ENCODE measurements around the gene ST6GALNAC3.
A peak's percentile ranks its signal among the peaks of the same experiment; 100 is the strongest.
"Not testable (repeated sequence)": the region's sequence is repeated elsewhere in the genome, so short reads cannot be mapped to it uniquely, and the experiment has no call there.

ST6GALNAC3 gene

GRCh38 chr1:76292418-76293184 is 218.1 kb downstream of the ST6GALNAC3 start:
- peak; percentile 93 for DNase-seq

DNA sequence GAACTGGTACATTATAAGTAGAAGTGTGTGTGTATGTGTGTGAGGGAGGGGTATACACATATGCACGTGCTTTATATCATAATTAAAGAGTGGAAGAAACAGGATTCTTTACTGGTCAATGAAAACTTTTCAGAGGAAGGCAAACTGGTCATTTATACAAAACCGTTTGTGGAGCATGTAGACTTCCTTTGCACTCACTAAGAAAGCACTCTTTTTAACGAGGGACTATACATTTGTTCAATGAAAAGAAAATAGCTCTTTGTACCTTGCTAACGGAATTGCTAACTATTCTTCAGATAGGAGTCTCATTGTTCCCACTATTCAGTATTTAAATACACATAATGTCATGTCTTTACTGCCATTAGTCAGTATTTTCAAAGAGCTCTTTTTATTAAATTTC is 219.3 kb downstream of the ST6GALNAC3 start:
- no peak for DNase-seq

GRCh38 chr1:76294482-76295194 is 220.1 kb downstream of the ST6GALNAC3 start:
- DNase-seq = no peak

- DNase-seq = no peak
These were observed 223.9 kb downstream of the ST6GALNAC3 start for GRCh38 chr1:76298399-76298798.

DNA sequence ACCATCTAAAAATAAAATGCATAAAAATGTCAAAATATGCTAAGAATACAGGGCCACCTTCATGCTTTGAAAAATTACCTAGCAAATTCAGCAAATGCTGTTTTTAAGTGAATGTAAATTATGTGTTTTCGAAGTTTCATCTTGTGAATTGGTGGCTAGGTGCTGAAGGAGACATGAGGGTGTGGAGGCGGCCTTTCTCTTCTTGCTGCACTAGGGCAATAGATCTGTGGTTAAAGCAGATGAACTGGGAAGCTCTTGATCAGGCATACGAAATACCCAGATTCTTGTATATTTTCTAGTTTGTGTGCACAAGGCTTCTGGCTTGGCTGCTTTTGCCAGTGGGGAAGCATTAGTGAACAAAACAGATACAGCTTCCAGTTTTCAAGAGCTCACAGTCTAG is 224.5 kb downstream of the ST6GALNAC3 start:
- DNase-seq = no peak

DNA sequence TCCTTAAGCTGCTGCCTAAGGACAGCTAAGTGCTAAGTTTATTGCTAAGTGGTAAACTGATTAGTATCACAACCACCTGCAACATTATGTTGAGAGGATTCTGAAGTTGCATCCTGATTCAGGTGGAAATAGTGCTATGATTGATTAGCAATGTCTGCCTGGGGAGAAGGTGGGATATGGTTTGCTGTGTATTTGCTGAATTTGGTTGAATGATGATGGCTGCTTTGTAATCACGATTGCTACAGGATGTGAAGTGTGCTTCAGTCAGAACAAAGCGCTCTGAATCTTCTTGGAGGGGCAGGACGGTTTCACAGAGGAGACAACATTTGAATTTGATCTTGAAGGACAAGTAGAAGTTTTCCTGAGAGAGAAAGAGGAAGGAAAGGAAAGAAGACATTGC is 226.0 kb downstream of the ST6GALNAC3 start:
- DNase-seq = no peak

GRCh38 chr1:76302711-76303339 is 228.3 kb downstream of the ST6GALNAC3 start:
- DNase-seq = no peak

GRCh38 chr1:76303340-76303717 is 228.8 kb downstream of the ST6GALNAC3 start:
- no peak for DNase-seq

GRCh38 chr1:76313304-76313703 is 238.8 kb downstream of the ST6GALNAC3 start:
- no peak for DNase-seq

DNA sequence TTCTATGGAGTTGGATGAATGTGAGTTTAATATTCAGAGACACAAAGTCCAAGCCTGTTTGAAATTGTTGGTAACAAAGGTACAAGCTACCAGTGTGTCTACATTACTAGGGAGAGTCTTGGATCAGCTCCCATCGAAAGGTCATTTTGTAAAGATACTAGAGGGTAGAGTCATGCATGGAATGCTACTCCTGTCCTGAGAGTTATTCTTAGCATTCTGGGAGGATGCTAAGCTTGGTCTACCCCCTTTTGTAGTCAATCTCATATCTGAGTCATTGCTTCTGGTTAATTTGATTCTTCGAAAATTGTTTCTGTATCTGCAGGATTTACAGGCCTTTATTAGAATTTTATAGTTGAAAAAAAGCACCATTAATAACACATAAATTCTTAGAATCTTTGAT is 240.2 kb downstream of the ST6GALNAC3 start:
- peak; percentile 65 for DNase-seq

DNA sequence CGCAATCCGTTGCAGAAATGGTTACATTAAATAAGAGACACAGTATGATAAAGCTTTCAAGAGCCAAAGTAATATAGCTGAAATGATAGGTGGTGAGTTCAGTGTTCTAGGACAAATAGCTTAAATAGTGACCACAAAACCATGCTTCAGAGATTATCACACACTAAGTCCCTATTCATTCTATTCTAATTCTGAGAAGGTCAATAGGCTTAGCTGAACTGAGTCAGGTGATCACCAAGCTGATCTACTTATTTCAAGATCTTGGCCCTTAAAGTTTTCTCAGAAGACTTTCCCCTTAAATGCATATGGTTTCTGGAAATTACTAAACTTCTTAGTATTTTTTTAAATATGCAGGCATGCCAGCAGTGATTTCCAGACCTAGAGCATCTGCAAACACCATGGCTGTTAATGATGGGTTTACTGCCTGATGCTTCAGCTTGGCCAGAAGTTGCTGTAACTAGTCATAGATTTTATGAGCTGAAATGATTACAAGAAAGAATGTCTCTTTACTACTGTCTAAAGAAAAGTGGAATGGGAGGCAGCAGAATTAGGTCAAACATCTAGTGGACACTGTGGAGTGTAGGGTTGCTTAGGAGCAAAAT is 242.9 kb downstream of the ST6GALNAC3 start:
- no peak for DNase-seq

GRCh38 chr1:76330991-76331603 is 256.6 kb downstream of the ST6GALNAC3 start:
- peak; percentile 55 for DNase-seq

GRCh38 chr1:76335882-76336281 is 261.3 kb downstream of the ST6GALNAC3 start:
- no peak for DNase-seq

DNA sequence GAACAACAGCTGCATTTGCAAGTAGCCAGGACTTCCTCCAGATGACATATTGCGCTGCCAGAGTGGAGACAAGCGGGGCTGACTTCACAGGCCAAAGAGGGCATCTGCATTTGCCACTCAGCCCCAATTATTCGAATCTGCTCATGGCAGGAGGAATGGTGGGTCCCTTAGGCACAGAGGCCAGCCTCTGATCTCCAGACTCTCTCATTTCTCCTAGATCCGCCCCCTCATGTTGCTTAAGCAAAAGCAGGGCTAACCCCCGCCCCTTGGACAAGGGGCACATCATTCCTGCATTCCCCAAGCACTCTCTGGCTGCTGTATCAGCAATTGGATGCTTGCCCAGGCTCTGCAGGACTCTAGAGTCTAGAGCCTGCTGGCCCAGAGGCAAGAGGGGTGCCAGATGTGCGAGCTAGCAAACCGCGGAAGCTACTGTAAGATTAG is 262.4 kb downstream of the ST6GALNAC3 start:
- no peak for DNase-seq

- no peak for DNase-seq
These were observed 263.1 kb downstream of the ST6GALNAC3 start for GRCh38 chr1:76337542-76338219.

DNA sequence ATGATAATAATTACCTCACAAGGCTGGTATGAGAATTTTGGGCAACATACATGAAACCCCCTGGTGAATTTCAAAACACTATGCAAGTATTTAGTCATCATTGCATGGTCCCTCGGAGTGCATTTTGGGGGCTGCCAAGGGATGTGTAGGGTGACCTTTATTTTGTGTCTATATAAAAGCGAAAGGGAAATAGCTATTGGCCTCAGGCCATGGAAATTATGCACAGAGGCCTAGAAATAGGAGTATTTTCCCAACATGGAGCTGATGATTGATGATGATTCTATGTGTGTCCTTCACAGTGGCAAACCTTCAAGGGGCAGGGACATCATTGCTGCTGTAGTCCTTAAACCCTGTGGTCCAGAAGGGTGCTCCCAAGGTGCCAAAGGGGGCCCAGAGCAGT is 265.5 kb downstream of the ST6GALNAC3 start:
- DNase-seq = no peak

GRCh38 chr1:76341816-76342215 is 267.3 kb downstream of the ST6GALNAC3 start:
- not testable (repeated sequence) for DNase-seq

DNA sequence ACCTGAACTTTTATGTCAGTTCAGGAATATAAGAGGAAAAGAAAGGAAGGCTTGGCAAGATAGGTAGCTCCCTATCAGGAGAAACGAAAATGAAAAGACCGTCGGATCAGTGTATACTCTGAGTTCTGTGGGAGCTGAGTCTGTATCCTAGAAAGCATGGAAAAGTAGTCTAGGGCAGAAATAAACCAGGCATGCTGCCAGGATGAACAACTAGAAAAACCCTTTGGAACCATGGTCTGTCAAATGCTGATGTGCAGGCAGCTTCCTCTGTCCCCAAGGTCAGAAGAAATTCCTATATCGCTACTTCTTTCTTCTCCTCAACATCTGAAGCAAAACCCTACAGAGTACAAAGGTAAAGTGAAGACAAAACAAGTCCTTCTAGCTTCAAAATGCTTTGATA is 268.8 kb downstream of the ST6GALNAC3 start:
- no peak for DNase-seq

DNA sequence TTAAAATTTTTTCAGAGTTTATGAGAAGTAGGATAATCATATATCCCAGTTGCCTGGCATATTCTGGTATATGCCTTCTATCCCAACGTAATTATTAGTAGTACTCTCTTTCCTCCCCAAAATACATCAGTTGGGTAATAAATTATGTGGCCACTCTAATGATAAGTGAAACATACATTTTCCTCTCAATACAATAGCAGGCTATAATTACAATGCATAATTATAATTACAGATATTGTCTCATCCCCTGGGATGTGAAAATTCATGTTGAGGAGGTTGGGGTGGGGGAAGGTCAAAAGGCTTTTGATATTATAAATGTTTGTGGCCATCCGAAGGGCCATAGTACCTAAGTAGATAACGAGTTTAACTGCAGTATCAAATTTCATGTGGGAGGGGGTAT is 277.1 kb downstream of the ST6GALNAC3 start:
- no peak for DNase-seq

GRCh38 chr1:76352741-76353435 is 278.3 kb downstream of the ST6GALNAC3 start:
- no peak for DNase-seq

- no peak for DNase-seq
These were observed 279.7 kb downstream of the ST6GALNAC3 start for GRCh38 chr1:76354236-76354635.

GRCh38 chr1:76366726-76367125 is 292.2 kb downstream of the ST6GALNAC3 start:
- no peak for DNase-seq
